Immature natural killer cell (primary cell): ENCODE results near the gene JAG1. TPM values are rescaled to one million over a fixed set of nuclear protein-coding genes. Genes with fewer than 3 reads are reported as not detected.

Experiments
- DNase-seq, 3 donors: peaks; one replicate each; pipeline ENCODE4 v3.0.0; 2022; ENCODE audit warnings: mixed read lengths in 1 of 3
- H3K27ac Mint-ChIP-seq, 6 donors: one replicate each; pipeline ENCODE4 v1.8.0; 2020; ENCODE audit warnings: mixed read lengths in 6 of 6, mild to moderate bottlenecking in 5 of 6, inconsistent platforms in 4 of 6, moderate library complexity in 3 of 6
- H3K27me3 Mint-ChIP-seq, 3 donors: one replicate each; pipeline ENCODE4 v1.8.0; 2020 to 2021; ENCODE audit warnings: low read depth in 3 of 3, mild to moderate bottlenecking in 3 of 3, mixed read lengths in 3 of 3, moderate library complexity in 3 of 3, inconsistent platforms in 1 of 3
- H3K36me3 Mint-ChIP-seq, 3 donors: one replicate each; pipeline ENCODE4 v1.8.0; 2020; ENCODE audit warnings: mixed read lengths in 3 of 3, inconsistent platforms in 2 of 3, mild to moderate bottlenecking in 2 of 3
- H3K4me1 Mint-ChIP-seq, 2 donors: one replicate each; pipeline ENCODE4 v1.8.0; 2020; ENCODE audit warnings: inconsistent platforms in 2 of 2, mild to moderate bottlenecking in 2 of 2, mixed read lengths in 2 of 2, moderate library complexity in 1 of 2
- H3K4me3 Mint-ChIP-seq, 5 donors: one replicate each; pipeline ENCODE4 v1.8.0; 2020; ENCODE audit warnings: mild to moderate bottlenecking in 5 of 5, mixed read lengths in 5 of 5, inconsistent platforms in 3 of 5, moderate library complexity in 3 of 5
- H3K9me3 Mint-ChIP-seq, 6 donors: one replicate each; pipeline ENCODE4 v1.8.0; 2020; ENCODE audit warnings: mild to moderate bottlenecking in 6 of 6, mixed read lengths in 6 of 6, inconsistent platforms in 4 of 6, moderate library complexity in 3 of 6
- polyA plus RNA-seq, 3 donors: library from polyadenylated mRNA; unstranded; fragments of 300-500 nt; fragmentation: Illumina TruSeq; gene quantifications; one replicate each; pipeline ENCODE4 v1.2.3, GENCODE V29; 2021

JAG1 gene
- polyA plus RNA-seq, 3 donors from 2014 or later = 0.45 to 1.3 TPM; not detected in 1

GRCh38 chr20:10669843-10670446 lies 3.9 kb downstream of the JAG1 start:
- no peak overlapping the region for H3K4me3 Mint-ChIP-seq
- DNase-seq = no peak
- H3K36me3 Mint-ChIP-seq = no peaks in the 10 kb centered on the region
- H3K27me3 Mint-ChIP-seq = peaks cover 15 to 24% (median 15%) of the 10 kb centered on the region in 3 donors
- H3K27ac Mint-ChIP-seq = no peak overlapping the region
- H3K4me1 Mint-ChIP-seq = peaks cover 23 to 28% of the 10 kb centered on the region in 2 donors
- H3K9me3 Mint-ChIP-seq = no peaks in the 10 kb centered on the region

- Mint-ChIP-seq H3K36me3 (no peaks in the 10 kb centered on the region), H3K27me3 (peaks cover 13 to 23% (median 15%) of the 10 kb centered on the region in 3 donors), H3K4me1 (peaks cover 19 to 25% of the 10 kb centered on the region in 2 donors), H3K9me3 (no peaks in the 10 kb centered on the region), H3K4me3 (no peak overlapping the region), H3K27ac (no peak overlapping the region)
- no peak for DNase-seq
Measured at GRCh38 chr20:10668677-10669368, 5.0 kb downstream of the JAG1 start.

- no peaks in the 10 kb centered on the region for H3K9me3 Mint-ChIP-seq
- no peak overlapping the region for H3K27ac Mint-ChIP-seq
- no peak for DNase-seq
- H3K27me3 Mint-ChIP-seq = peaks cover 6 to 15% (median 10%) of the 10 kb centered on the region in 3 donors
- peaks cover 13 to 19% of the 10 kb centered on the region in 2 donors for H3K4me1 Mint-ChIP-seq
- H3K36me3 Mint-ChIP-seq = no peaks in the 10 kb centered on the region
- no peak overlapping the region for H3K4me3 Mint-ChIP-seq
Measured at GRCh38 chr20:10667560-10668167, 6.1 kb downstream of the JAG1 start.

- H3K4me1 Mint-ChIP-seq = peaks cover 7 to 13% of the 10 kb centered on the region in 2 donors
- H3K27ac Mint-ChIP-seq = no peak overlapping the region
- H3K36me3 Mint-ChIP-seq = no peaks in the 10 kb centered on the region
- peaks cover 2 to 11% (median 4%) of the 10 kb centered on the region in 3 donors for H3K27me3 Mint-ChIP-seq
- H3K9me3 Mint-ChIP-seq = no peaks in the 10 kb centered on the region
- DNase-seq = no peak
- no peak overlapping the region for H3K4me3 Mint-ChIP-seq
Measured at GRCh38 chr20:10667077-10667401, 6.8 kb downstream of the JAG1 start.

- no peaks in the 10 kb centered on the region for H3K9me3 Mint-ChIP-seq
- peaks cover 2 to 11% (median 6%) of the 10 kb centered on the region in 3 donors for H3K27me3 Mint-ChIP-seq
- H3K4me3 Mint-ChIP-seq = no peak overlapping the region
- no peak for DNase-seq
- H3K27ac Mint-ChIP-seq = no peak overlapping the region
- H3K4me1 Mint-ChIP-seq = peaks cover 4 to 10% of the 10 kb centered on the region in 2 donors
- H3K36me3 Mint-ChIP-seq = peaks cover 0 to 4% (median 0%) of the 10 kb centered on the region in 3 donors
Measured at GRCh38 chr20:10666221-10667076, 7.3 kb downstream of the JAG1 start.

GRCh38 chr20:10665791-10666190 lies 8.0 kb downstream of the JAG1 start:
- H3K27ac Mint-ChIP-seq = no peak overlapping the region
- H3K36me3 Mint-ChIP-seq = peaks cover 0 to 6% (median 0%) of the 10 kb centered on the region in 3 donors
- H3K4me1 Mint-ChIP-seq = peaks cover 0 to 3% of the 10 kb centered on the region in 2 donors
- H3K27me3 Mint-ChIP-seq = peaks cover 2 to 11% (median 3%) of the 10 kb centered on the region in 3 donors
- H3K4me3 Mint-ChIP-seq = no peak overlapping the region
- DNase-seq = no peak
- no peaks in the 10 kb centered on the region for H3K9me3 Mint-ChIP-seq

- Mint-ChIP-seq H3K27me3 (peaks cover 2 to 8% (median 3%) of the 10 kb centered on the region in 3 donors), H3K4me1 (no peaks in the 10 kb centered on the region), H3K27ac (no peak overlapping the region), H3K4me3 (no peak overlapping the region), H3K36me3 (peaks cover 0 to 6% (median 0%) of the 10 kb centered on the region in 3 donors), H3K9me3 (no peaks in the 10 kb centered on the region)
- no peak for DNase-seq
Measured at GRCh38 chr20:10665027-10665561, 8.7 kb downstream of the JAG1 start.

GRCh38 chr20:10663756-10664155 lies 10.0 kb downstream of the JAG1 start:
- Mint-ChIP-seq H3K27ac (no peak overlapping the region), H3K4me1 (no peaks in the 10 kb centered on the region), H3K9me3 (no peaks in the 10 kb centered on the region), H3K27me3 (peaks cover 2 to 7% (median 3%) of the 10 kb centered on the region in 3 donors), H3K4me3 (no peak overlapping the region), H3K36me3 (peaks cover 0 to 6% (median 0%) of the 10 kb centered on the region in 3 donors)
- no peak for DNase-seq

GRCh38 chr20:10662661-10663458 lies 10.9 kb downstream of the JAG1 start:
- H3K4me1 Mint-ChIP-seq = no peaks in the 10 kb centered on the region
- H3K27me3 Mint-ChIP-seq = peaks cover 2 to 7% (median 3%) of the 10 kb centered on the region in 3 donors
- no peak overlapping the region for H3K4me3 Mint-ChIP-seq
- no peak for DNase-seq
- H3K9me3 Mint-ChIP-seq = no peaks in the 10 kb centered on the region
- H3K36me3 Mint-ChIP-seq = peaks cover 0 to 7% (median 0%) of the 10 kb centered on the region in 3 donors
- no peak overlapping the region for H3K27ac Mint-ChIP-seq

- H3K4me1 Mint-ChIP-seq = no peaks in the 10 kb centered on the region
- no peaks in the 10 kb centered on the region for H3K9me3 Mint-ChIP-seq
- H3K36me3 Mint-ChIP-seq = peaks cover 0 to 13% (median 0%) of the 10 kb centered on the region in 3 donors
- DNase-seq = no peak
- H3K27me3 Mint-ChIP-seq = peaks cover 2 to 7% (median 3%) of the 10 kb centered on the region in 3 donors
- no peak overlapping the region for H3K27ac Mint-ChIP-seq
- H3K4me3 Mint-ChIP-seq = no peak overlapping the region
Measured at GRCh38 chr20:10662151-10662550, 11.6 kb downstream of the JAG1 start.

- Mint-ChIP-seq H3K9me3 (no peaks in the 10 kb centered on the region), H3K4me1 (no peaks in the 10 kb centered on the region), H3K27me3 (peaks cover 2 to 7% (median 5%) of the 10 kb centered on the region in 3 donors), H3K4me3 (no peak overlapping the region), H3K36me3 (peaks cover 0 to 13% (median 0%) of the 10 kb centered on the region in 3 donors), H3K27ac (no peak overlapping the region)
- no peak for DNase-seq
Measured at GRCh38 chr20:10661261-10661660, 12.5 kb downstream of the JAG1 start.

GRCh38 chr20:10660661-10661060 lies 13.1 kb downstream of the JAG1 start:
- Mint-ChIP-seq H3K27me3 (peaks cover 2 to 9% (median 5%) of the 10 kb centered on the region in 3 donors), H3K4me1 (no peaks in the 10 kb centered on the region), H3K36me3 (peaks cover 0 to 13% (median 0%) of the 10 kb centered on the region in 3 donors), H3K4me3 (no peak overlapping the region), H3K27ac (no peak overlapping the region), H3K9me3 (no peaks in the 10 kb centered on the region)
- no peak for DNase-seq
